ENCODE data around the gene UGT1A4.

The UGT1A4 gene

DNA sequence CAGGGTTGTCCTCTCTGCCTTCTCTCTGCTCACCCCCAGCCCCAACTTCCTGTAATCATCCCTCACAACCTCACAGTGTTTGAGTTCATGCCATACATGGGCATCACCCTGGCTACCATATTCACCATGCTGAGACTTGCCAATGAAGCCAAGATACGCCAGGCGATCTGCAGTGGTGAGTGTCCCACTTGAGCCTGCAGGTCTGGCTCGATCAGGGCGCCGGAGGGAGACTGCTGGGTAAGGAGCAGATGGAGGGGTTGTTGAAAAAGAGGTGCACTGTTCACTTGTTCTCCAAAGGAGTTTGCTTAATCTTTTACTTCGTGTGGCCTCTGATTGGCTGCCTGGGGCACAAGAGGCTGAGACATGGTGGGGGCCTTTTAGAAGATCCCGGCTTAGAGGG, 74.2 kb downstream of the UGT1A4 start:
- DNase-seq = no peak

DNA sequence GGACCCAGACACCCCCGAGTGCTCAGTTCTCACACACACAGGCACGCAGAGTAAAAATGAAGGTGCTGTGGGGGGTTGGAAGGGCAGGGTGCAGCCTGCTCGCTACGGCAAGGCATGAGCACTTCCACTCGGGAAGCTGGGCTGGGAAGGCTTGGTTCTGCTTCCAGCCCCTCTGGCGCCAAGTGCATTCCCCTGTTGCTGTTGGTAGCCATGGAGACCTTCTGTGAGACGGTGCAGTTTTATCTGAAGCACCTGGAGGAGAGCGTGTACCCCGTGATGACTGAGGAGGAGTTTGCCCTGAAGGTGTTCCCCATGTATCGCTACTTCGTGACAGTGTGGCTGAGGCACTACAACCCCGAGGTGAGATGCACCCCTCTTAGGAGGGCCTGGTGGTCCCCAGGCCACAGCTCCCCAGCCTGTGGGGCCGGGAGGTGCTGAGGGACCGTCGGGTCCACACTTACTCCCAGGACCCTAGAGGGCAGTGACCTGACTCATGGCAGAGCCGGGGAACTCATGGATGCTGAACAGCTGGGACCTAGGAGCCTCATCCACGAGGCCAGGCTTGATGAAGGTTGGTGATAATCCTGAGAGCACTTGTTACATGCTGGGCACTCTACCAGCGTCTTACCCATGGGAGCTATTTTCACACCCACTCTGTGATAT, 75.1 kb downstream of the UGT1A4 start:
- no peak for DNase-seq

DNA sequence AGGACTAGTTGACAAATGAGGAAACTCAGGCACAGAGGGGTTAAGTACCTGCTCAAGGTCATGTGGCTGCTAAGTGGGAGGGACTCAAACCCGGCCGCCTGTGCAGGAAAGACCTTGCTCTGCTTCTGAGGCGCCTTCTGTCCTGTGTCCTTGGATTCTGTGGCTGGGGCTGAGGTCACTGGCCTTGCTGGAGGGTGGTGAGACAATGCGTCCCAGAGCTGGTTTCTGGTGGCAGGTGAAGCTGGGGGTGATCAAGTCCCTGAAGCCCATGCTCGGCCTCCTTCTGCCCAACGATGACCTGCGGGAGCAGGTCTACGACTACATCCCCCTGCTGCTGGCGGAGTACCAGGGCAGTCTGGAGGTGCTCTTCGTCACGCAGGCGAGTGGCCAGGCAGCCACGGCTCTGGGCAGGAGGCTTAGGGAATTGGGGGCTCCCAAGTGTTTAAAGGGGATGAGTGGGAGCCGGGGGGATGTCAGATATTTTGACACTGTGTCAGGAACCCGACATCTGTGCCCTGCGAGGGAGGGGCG, 75.7 kb downstream of the UGT1A4 start:
- no peak for DNase-seq

DNA sequence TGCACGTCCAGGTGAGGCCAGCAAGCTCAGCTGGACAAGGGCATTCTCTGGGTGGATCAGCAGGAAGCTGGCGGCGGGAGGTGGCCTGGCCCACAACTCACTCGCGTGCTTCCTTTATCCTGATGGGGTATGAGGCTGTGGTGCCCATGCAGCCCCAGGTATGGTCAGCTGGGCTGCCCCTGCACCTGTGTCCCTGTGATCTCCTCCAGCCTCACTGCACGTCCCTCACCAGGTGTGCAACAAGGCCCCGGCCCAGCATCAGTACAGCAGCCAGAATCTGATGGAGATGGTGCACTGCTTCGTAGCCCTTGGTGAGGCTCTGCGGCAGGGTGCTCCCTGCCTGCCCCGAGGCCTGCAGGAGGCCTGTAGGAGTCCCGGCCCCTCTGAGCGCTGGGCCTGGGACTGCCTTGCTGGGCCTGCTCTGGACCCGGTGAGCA, 77.2 kb downstream of the UGT1A4 start:
- DNase-seq = no peak

- DNase-seq = no peak
Observed at GRCh38 chr2:233796254-233796653, 77.7 kb downstream of the UGT1A4 start.

GRCh38 chr2:233798335-233799086, 80.0 kb downstream of the UGT1A4 start:
- DNase-seq = no peak

DNA sequence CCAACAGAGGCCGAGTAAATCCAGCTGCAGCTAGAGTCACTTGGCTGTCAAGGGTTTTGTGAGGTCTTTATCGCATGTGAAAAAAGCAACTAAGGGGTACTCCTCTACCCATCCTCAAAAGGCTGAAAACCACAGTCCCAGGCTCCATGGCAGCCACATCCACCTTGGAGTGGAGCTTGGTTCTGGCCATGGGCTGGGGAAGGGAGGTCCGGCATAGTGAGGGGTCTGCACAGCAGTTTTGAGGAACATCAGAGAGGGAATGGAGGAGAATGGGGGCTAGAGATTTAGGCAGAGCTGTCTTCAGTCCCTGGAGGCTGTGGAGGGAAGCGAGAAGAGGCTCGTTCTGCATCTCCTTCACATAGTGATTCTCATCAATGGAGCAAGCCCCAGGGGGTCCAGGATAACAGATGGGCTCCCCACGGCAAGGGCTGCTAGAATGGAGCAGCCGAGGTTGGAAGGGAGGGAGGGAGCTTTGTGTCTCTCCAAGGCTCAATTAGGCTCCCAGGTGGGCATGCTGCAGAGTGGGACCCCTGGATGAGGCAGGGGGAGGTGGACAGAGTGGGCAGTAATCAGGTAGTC, 80.6 kb downstream of the UGT1A4 start:
- DNase-seq = peak; percentile 15

GRCh38 chr2:233799716-233800115, 81.2 kb downstream of the UGT1A4 start:
- DNase-seq = no peak

DNA sequence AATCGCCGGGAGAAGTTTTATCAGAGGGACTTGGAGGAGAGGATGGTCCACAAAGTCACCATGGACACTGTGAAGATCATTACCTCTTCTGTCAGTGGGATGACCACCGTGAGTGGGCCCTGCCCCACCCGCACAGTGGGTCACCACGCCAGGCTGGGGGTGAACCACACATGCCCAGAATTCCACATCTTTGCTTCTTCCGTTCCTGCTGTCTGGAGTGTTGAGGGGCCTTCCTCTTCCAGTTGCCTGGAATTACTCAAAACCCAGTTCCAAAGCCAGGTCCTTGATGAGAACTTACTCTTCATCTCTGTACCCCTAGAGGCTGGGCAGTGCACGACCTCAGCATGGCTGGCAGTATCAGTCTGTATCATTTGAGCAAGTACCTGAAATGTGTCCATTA, 81.7 kb downstream of the UGT1A4 start:
- DNase-seq = no peak

DNA sequence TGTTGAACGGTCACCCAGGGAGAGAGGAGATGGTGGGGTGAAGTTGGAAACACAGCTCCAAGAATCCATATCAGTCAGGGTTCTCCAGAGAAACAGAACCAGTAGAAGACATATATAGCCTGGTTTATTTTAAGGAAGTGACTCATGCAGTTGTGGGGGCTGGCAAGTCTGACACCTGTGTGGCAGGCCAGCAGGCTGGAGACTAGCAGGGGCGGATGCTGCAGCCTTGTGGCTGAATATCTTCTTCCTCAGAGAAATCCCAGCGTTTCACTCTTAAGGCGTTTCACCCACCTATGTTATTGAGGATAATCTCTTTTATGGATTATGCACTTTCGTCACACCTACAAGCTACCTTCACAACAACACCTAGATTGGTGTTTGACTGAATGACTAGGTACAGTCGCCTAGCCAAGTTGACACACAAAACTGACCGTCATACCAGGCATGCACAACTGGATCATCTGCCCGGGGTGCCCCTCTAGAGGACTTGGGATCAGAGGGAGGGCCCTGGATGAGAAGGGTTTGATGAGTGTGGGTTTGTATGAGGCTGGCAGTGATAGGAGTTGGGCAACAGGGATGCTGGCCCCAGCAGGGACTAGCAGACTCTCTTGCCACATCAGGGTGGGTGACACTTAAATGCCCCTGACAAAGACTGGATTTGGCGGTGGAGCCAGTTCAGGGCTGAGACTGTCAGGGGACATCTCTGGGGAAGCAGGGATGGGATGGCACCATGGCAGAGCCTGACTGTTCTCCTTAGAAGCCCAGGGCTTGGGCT, 83.0 kb downstream of the UGT1A4 start:
- no peak for DNase-seq

DNA sequence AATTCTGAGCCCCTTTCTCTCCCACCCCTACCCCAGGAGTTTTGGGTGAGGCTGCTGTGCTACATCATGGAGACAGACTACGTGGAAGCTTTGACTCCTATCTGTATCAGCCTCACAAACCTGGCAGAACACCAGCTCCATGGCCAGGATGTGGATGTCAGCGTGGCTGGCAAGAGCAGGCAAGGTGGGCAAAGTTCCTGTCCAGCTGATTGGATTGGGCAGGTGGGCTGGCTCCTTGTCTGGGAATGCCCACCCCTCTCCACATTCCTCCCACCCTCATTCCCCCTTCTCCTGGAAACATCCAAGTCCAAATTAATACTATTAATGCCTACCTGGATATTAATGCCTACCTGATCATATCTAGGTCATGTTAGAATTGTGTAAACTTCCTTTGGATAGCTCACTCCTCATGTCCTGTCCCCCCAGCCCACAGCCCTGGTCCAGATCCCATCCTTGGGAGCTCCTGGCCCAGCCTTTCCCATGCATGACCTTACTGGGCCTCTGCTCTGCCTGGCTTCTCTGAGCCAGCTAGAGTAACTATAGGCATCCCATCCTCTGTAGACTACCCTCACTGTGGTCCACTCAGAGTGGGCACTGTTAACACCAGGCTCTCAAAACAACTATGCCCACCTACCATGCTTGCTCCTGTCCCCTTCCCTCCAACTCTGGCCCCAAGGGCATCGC, 83.7 kb downstream of the UGT1A4 start:
- no peak for DNase-seq

- no peak for DNase-seq
Observed at GRCh38 chr2:233803292-233803911, 84.9 kb downstream of the UGT1A4 start.

- DNase-seq = no peak
Observed at GRCh38 chr2:233803994-233804393, 85.5 kb downstream of the UGT1A4 start.

DNA sequence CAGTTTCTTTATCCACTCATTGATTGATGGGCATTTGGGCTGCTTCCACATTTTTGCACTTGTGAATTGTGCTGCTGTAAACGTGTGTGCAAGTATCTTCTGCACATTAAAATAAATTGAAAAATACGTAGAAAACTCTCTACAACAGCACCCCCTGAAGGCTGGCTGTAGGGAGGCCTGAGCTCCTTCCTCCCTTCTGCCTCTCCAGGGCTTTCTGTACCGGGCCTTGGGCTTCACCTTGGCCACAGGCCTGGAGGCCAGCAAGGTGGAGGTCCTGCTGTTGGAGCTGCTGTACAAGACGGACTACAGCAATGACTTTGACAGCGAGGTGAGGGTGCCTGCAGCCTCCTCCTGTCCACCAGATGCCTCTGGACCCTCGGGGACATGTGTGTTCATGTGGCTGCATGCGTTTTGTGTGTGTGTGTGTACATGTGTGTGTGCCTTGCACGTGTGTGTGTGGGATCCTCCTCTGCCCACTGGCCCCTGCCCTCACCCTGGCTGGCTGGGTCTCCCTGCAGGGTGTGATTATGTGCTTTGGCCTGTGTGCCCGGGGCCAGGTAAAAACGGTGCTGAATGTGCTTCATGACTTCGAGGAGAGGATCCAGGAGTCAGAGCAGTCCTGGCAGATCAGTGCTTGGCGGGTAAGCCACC, 88.8 kb downstream of the UGT1A4 start:
- DNase-seq = no peak

DNA sequence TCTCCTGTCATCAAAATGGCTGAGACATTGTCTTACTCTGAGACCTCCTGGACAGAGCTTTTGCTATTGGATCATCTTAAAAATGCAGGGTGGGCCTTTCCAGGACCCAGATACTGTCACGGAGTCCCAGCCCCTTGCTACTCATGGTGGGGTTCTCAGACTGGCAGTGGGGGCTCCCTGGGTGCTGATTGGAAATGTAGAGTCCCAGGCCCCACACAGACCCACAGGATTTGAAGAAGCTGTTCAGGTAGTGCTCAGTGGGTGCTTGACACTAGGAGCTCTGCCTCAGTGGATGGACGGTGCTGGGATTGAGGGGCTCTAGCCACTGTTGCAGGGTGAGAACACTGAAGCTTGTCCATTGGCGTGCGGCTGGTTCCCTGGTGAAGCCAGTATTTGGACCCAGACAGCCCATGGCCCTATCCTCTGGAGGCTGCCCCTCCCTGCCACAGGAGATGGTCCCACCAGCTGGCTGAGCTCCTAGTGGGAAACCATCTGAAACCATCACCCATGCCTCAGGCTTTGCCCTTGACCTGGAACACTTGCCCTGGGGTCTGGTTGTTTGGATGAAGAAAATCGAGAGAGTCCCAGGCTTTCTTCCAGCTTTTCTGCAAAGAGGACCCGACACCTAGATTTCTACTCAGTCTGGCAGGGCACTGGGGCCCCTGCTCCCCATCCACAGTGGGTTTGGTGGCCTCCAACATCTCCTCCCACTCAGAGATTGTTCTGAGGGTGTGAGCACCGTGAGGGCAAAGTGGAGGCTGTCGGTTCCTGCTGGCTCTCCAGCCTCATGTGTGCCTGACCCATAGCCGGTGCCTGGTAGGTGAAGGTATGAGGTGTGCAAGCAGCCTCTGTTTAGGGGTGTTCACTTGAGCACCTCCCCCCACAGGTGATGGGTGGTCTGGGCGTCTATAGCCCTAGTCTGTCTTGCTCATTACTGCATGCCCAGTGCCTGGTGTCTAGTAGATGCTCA, 89.7 kb downstream of the UGT1A4 start:
- DNase-seq = no peak

DNA sequence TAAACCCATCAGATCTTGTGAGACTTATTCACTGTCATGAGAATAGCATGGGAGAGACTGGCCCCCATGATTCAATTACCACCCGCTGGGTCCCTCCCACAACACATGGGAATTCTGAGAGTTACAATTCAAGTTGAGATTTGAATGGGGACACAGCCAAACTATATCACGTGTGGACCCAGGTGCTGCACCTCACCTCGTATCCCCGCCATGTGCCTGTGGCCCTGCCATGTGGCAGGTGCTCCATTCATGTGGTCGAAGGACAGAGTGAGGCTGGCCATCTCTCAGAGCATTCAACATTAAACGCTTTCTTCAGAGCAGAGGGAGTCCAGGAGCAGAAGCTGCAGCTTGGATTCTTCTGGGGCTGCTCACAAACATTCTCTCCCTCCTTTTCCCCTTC, 91.8 kb downstream of the UGT1A4 start:
- no peak for DNase-seq

DNA sequence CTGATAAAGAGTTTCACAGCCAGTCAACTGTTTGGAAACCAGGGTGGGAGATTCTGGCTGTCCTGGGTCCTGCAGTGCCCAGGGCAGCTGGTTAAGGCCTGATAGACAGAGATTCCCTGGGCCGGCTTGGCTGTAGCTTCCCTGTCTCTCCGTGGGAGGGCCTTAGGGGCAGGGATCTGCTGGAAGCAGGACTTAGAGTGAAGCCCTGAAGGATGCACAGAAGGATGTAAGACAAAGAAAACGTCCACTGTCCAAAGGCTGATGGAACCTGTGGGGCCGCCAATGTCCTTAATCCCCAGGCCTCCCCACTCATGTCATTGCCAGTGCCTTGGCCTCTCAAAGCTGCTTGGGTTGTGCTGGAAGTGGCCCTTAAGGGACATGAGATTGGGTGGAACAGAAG, 92.6 kb downstream of the UGT1A4 start:
- no peak for DNase-seq

DNA sequence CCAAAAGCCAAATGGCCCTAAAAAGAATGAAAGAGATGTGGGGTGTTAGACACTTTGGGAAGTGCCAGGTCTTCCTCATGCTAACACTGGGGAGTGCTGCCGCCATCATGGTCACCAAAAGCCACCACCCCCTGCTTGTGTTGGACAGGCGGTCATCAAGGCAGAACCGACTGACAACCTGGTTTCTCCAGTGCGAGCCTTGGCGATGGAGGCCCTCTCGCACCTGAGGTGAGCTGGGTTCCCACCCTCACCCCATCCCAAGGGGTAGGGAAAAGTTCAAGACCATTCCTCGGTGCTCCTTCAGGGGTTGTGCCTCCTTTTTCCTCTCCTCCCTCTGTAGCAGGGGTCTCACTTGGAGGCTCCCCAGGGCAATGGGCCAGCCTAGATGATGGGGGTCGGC, 93.2 kb downstream of the UGT1A4 start:
- no peak for DNase-seq

- DNase-seq = no peak
Observed at GRCh38 chr2:233813236-233814055, 94.9 kb downstream of the UGT1A4 start.
